GM15510 (cell line): ENCODE data around the gene PIK3R1.

Experiments used
- POLR2A ChIP-seq: IDR thresholded peaks from 3 replicates; pipeline ENCODE4 v1.6.1; 2011; ENCODE audit warnings: borderline replicate concordance; ENCODE audit not compliant: insufficient read length; ENCODE audit errors: extremely low read depth

The PIK3R1 gene

DNA sequence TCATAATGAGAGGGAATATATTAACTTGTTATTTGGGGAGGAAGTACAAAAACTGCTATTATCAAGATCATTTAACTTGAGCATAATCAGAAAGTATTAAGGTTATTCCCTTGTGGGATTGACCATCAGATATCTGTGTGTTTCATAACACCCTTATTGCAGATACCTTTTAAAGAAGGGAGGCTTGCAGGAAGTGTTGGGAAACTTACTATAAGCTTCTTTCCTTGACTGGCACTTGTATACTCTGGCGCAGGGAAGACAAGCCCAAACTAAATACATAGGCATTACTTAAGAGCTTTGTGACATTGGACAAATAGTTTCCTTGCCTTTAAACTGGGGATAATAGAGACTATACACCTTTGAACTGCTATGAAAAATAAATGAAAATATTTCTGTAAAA lies 50.9 kb downstream of the PIK3R1 start:
- TF ChIP-seq POLR2A = no peak

DNA sequence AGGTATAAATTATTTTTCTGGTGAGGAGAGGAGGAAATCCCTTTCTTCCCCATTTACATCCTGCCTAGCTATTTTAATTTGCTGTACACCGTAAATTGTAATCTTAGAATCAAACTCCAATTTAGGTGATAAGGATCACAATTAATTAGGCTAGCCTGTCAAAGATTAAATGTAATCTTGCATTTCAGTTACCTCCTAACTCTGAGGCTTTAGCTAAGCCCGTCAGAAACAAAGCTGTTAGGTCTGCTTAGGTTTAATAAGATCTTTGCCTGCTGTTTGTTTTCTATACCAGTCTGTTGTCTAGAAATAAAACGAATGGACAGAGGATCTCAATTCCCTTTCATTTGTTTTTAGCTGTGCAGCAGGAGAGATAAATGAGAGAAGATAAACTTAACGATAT lies 51.5 kb downstream of the PIK3R1 start:
- TF ChIP-seq POLR2A = no peak

DNA sequence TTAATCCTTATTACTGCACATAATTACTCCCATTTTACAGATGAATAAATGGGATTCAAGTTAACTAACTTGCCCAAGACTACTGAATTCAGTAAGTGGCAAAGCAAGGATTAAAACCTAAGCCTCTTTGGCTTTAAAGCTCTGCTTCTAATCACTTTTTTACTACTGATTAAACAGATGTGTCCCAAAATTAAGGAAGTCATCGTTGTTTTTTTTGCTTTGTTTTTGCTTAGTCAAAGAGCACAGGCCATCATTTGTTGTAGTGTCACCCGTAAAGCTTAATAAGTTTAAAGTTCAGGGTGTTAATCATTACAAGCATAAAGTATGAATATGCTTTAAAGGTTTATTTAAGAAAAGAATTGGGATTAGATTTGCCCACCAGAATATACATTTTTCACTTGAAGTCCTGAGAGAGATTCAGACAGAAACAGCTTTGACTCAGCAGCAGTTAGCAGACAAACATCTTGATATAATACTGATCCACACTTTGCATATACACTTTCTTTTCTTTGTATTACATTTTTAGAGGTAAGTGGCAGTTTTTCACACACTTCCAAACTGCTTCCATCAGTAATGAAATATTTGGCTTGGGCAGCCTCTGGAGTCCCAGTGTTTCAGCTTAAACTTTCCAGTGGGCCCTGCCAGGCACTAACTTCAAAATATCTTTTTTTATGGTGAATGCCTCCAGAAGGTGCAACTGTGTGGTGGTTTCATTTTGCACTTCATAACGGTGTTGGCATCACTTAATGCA lies 52.7 kb downstream of the PIK3R1 start:
- TF ChIP-seq POLR2A = no peak

GRCh38 chr5:68268852-68269130 lies 53.2 kb downstream of the PIK3R1 start:
- no peak for TF ChIP-seq POLR2A

GRCh38 chr5:68269820-68270219 lies 54.3 kb downstream of the PIK3R1 start:
- no peak for TF ChIP-seq POLR2A

DNA sequence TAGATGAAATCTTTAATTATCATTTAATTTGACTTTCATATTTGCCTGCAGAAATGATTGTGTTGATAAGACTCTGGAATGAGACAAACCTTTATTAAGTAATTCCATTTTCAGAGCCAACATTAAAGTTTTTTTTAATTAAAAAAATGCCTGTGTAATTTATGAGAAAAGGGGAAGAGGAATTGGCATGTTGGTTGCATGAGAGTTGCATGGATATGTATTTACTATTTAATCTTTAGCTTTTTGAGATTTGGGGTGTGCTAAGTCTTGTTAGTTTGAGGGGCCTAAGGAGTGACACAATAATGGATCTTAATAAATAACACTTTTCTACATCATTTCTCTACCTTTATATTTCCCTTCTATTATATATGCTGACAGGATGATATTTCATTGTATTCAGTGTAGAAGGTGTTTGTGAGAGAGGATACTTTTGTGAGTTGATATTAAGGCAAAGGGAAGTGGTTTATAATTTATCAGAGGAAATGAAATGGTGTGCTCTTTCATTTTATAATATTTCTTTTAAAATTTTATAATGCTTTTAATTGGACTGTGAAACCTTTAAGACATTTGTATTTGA lies 54.9 kb downstream of the PIK3R1 start:
- TF ChIP-seq POLR2A = no peak

DNA sequence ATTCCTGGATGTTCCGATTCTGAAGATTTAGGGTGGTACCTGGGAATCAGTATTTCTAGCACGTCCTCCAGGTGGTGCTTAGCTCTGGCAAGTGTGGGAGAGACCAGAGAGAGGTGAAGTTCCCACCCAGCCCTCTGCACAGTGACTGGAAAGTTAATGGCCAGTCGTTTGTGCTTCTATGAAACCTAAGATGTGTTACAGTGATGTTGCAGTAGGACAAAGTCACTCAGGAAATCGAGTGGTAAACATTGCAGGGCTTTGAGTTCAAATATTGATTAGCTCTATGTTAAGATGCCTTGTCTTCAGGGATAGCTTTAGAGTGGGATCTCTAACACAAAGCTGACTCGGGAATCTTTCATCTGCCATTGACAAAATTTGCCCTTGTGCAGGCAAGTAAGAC lies 55.6 kb downstream of the PIK3R1 start:
- no peak for TF ChIP-seq POLR2A

GRCh38 chr5:68272289-68272688 lies 56.7 kb downstream of the PIK3R1 start:
- TF ChIP-seq POLR2A = no peak

DNA sequence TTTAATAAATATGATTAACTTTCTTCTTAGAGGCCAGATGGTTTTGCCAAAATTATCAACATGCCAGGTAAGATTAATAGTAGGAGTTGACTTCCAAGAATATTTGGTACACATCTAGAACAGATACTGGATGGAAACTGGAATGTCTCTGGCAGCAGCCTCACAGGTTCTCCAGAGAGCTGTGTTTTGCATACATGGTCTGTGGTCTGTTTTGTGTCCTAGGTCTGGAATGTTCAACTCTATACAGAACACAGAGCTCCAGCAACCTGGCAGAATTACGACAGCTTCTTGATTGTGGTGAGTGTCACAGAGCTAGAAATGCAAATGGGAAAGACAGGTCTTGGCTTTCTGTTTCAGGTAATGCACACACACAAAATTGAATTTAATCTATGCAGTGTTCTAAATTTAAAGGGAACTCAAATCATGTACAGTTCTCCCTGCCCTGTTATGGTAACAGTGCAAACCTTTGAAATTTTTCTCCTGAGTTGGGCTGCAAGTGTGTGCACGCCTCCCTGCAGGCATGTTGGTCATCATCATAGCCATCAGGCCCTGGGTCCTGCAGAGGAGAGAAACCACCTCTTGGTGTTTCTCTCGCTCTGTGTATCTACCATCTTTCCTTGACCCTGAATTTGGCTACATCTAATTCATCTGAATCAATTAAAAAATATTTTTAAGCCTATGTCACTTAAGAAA lies 58.3 kb downstream of the PIK3R1 start:
- peak; percentile 30 for TF ChIP-seq POLR2A

DNA sequence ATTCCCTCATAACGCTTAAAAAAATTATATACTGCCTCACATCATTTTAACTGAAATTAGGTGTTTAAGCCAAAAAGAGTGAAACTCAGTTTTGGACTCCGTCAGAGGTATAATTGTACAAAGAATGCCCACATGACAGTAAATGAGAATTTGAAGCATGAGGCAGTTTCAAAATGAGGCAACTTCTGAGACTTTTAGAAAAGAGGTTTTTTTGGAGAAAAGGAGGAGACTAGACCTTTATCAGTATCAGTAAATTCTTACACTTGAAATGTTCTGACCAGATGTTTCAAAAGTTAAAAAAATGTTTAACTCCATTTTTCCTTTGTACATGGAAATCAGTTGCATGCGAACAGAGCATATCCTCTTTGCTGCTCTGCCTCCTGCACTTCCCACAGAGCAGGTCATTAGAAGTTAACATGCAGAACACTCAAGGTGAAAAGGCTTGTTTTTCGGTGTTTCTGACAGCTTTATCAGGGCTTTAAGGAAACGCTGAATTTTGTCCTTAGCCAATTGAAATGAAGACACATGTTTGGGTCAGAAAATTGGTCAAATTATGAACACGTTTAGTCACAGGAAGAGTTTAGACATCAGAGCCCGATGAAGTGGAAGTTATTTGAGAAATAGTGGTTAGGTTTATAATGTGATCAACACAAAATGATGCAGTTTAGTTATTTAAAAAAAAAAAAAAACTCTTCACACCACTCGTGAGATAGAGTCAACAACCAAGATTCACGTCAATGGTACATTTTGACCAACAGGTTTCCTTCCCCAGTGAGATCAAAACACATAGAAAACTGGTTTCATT lies 59.5 kb downstream of the PIK3R1 start:
- no peak for TF ChIP-seq POLR2A

DNA sequence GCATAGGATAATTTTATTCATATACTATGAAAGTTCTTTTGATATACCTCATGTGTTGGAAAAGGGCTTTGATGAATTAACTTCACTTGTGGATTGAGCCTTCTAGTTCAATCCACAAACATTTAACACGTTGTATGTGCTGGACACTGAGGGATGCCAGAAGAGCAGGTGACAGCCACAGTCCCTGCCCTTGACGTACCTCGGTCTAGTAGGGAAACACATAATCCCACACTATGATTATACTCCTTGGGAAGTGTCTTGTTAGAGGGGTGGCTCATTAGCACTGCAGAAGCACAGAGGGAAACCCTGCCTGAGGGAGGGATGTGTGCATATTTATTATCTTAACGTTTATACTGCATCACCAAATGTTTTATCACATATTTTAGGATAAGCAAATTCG lies 61.2 kb downstream of the PIK3R1 start:
- TF ChIP-seq POLR2A = no peak

GRCh38 chr5:68277431-68277830 lies 61.9 kb downstream of the PIK3R1 start:
- TF ChIP-seq POLR2A = no peak

DNA sequence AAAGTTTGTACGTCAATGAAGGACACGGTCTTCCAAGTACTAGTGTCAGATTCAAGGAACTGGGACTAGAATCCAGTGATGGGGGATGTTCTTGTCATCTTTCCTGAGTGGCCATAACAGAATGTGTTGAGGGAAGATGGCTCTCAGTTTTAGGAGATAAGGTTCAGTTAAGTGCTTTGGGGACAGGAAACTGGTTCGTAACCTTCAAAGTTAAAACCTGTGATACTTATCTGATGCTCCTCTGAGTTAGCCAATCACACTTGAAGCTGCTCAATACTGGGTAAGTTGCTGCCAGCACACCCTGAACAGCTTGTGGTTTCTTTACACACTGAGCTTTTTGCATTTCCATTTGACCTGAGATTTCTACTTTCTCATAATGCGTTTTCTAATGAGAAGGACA lies 64.4 kb downstream of the PIK3R1 start:
- TF ChIP-seq POLR2A = no peak

- no peak for TF ChIP-seq POLR2A
These were observed 66.4 kb downstream of the PIK3R1 start for GRCh38 chr5:68282001-68282400.

DNA sequence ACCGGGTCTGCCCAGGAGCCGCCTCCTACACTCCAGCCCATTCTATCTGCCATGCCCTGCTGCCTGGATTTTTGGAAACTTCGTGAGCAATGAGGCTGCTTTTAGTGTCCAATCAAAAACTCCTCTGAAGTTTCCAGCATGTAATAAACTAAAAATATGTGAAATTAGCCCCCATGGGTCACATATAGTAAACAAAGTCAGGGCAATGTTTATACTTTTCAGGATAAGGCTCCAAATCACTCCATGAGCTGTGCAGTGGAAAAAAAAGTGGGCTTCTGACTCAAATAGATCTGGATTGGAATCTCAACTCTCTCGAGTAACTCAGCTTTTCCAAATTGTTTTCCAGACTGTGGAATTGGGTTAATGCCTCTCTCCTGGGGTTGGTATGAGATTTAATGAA lies 68.2 kb downstream of the PIK3R1 start:
- no peak for TF ChIP-seq POLR2A
